B cell (primary cell): Measurements from ENCODE around the gene WNK1.

Source experiments
- CTCF ChIP-seq: fragments of 200-600 bp; IDR thresholded peaks from one replicate; pipeline ENCODE4 v1.8.0; 2022; ENCODE audit warnings: antibody characterized with exemption, mild to moderate bottlenecking
- EZH2 ChIP-seq: IDR thresholded peaks from 2 replicates; pipeline ENCODE4 v1.6.1; 2012; ENCODE audit warnings: borderline replicate concordance, low read depth, mild to moderate bottlenecking, moderate library complexity, low read length; ENCODE audit not compliant: insufficient read depth, poor library complexity, severe bottlenecking

- no peak for TF ChIP-seq CTCF
- no peak for TF ChIP-seq EZH2
Measured at GRCh38 chr12:851913-852312, 99.5 kb downstream of the WNK1 start.
